Colonic mucosa (tissue), 4 donors: ENCODE measurements around the gene ADM2. TPM values are rescaled to one million over a fixed set of nuclear protein-coding genes. Genes with fewer than 3 reads are reported as not detected.

Source experiments
- DNase-seq: peaks from one replicate; pipeline ENCODE4 v3.0.0-alpha.2; 2020
- H3K27ac ChIP-seq: fragments of 200-600 bp; one replicate; pipeline ENCODE4 v1.8.0; 2021
- H3K27me3 ChIP-seq: fragments of 200-600 bp; one replicate; pipeline ENCODE4 v1.8.0; 2021
- H3K36me3 ChIP-seq: fragments of 200-600 bp; one replicate; pipeline ENCODE4 v1.8.0; 2021
- H3K4me1 ChIP-seq: fragments of 200-600 bp; one replicate; pipeline ENCODE4 v1.8.0; 2021; ENCODE audit warnings: mild to moderate bottlenecking
- H3K4me3 ChIP-seq: fragments of 200-600 bp; one replicate; pipeline ENCODE4 v1.8.0; 2021
- H3K9ac ChIP-seq, 2 donors: one replicate each; pipeline ENCODE4 v1.7.0; 2013; ENCODE audit warnings: control low read depth in 2 of 2, low read depth in 2 of 2, low read length in 2 of 2
- H3K9me3 ChIP-seq: fragments of 200-600 bp; one replicate; pipeline ENCODE4 v1.8.0; 2021
- CTCF ChIP-seq: fragments of 200-600 bp; IDR thresholded peaks from one replicate; pipeline ENCODE4 v1.8.0; 2022; ENCODE audit warnings: antibody characterized with exemption, mild to moderate bottlenecking
- intact Hi-C: fragments of 100-400 bp; cut with DNase I; formaldehyde crosslinking; loops from one replicate; pipeline ENCODE4 v1.14.1; 2022
- total RNA-seq, 2 donors: library from RNA; stranded (reverse); fragmentation: NEBNext Ultra II Directional in 1 of 2; extraction: Animal tissue kit (Norgen Biotek cat#: 25700) in 1 of 2; gene quantifications; one replicate each; pipeline ENCODE4 v1.2.1, GENCODE V29; 2021
- donor health status: healthy.
- donor health status: DM: no; HTN: no; CAD: no.
- donor health status: DM: no; HTN: no; CAD: no.

ADM2 gene
- total RNA-seq, 2 donors from 2014 or later, result 4.4 to 5.1 TPM

DNA sequence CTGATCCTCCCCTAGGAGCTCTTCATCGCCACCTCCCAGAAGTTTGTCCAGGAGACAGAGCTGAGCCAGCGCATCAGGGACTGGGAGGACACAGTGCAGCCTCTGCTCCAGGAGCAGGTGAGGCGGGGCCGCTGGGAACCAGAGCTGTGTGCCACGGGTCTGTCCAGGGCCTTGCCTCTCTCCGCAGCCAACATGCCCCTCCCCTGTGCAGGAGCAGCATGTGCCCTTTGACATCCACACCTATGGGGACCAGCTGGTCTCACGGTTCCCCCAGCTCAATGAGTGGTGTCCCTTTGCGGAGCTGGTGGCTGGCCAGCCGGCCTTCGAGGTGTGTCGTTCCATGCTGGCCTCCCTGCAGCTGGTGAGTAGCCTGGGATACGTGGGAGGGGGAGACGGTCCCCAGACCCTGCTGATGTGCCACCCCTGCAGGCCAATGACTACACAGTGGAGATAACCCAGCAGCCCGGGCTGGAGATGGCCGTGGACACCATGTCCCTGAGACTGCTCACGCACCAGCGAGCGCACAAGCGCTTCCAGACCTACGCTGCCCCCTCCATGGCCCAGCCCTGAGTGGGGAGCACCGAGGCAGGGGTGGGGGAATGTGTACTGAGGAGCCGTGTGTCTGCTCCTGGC is 41.6 kb downstream of the ADM2 start:
- Histone ChIP-seq H3K4me1 (peaks cover 10% of the 10 kb centered on the region), H3K27me3 (no peaks in the 10 kb centered on the region), H3K36me3 (peaks cover 15% of the 10 kb centered on the region), H3K9ac (no peak overlapping the region), H3K9me3 (no peaks in the 10 kb centered on the region), H3K4me3 (no peak overlapping the region), H3K27ac (no peak overlapping the region)
- no peak for TF ChIP-seq CTCF
- intact Hi-C loops, result loop anchor here (5.0 kb wide), 1 partner anchor 39 kb away; the partner anchor contains the start of gene SYCE3
- DNase-seq, result no peak

- peaks cover 10% of the 10 kb centered on the region for H3K4me1 ChIP-seq
- intact Hi-C loops, result loop anchor here (5.0 kb wide), 1 partner anchor 39 kb away; the partner anchor contains the start of gene SYCE3
- no peak for TF ChIP-seq CTCF
- H3K4me3 ChIP-seq, result no peak overlapping the region
- H3K9ac ChIP-seq, result peak overlapping the region in 1 of 2 donors; percentile 86
- H3K36me3 ChIP-seq, result peaks cover 10% of the 10 kb centered on the region
- DNase-seq, result no peak
- no peaks in the 10 kb centered on the region for H3K9me3 ChIP-seq
- no peaks in the 10 kb centered on the region for H3K27me3 ChIP-seq
- H3K27ac ChIP-seq, result peak overlapping the region; percentile 100
These were observed 42.1 kb downstream of the ADM2 start for GRCh38 chr22:50523458-50523805.

DNA sequence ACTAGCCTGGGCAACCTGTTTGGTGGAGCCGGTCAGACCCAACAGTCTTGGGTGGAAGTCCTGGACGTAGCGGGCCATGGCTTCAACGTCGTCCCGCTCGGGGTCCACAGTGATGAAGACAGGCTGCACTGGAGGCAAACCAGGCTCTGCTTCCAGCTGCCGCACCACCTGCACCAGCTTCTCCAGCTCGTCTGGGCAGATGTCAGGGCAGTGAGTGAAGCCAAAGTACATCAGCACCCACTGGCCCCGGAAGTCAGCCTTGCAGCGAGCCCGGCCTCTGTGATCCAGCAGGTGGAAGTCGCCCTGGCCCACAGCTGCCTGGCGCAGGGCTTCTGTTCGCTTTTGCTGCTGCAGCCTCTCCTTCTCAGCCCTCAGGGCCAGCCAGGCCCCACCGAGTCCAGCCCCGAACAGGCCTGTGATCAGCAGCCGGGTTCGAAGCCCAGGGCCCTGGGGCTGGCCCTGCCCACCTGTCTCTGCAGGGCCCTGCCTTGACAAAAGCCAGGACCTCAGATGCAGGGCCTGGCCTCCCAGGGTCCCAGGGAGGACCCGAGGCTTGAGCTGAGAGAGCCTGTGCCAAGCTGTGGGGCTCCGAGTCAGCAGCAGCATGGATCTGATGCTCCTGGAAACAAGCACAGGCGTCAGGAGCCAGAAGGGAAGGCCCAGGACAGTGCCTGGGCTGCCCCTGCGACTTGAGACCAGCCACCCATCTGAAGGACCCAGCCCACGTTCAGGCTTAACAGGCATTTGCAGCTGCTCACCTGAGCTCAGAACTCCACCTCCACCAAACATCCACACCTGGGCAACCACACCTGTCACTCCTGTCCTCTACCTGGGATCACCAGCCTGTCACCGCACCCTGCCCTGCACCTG is 42.7 kb downstream of the ADM2 start:
- H3K9ac ChIP-seq, result peak overlapping the region; percentile 86
- H3K36me3 ChIP-seq, result peaks cover 10% of the 10 kb centered on the region
- TF ChIP-seq CTCF, result no peak
- H3K4me3 ChIP-seq, result peak overlapping the region; percentile 85
- no peaks in the 10 kb centered on the region for H3K27me3 ChIP-seq
- intact Hi-C loops, result loop anchor here (5.0 kb wide), 1 partner anchor 38 kb away; the partner anchor contains the start of gene SYCE3
- peak overlapping the region; percentile 100 for H3K27ac ChIP-seq
- peaks cover 12% of the 10 kb centered on the region for H3K4me1 ChIP-seq
- peak; percentile 67 for DNase-seq
- no peaks in the 10 kb centered on the region for H3K9me3 ChIP-seq

DNA sequence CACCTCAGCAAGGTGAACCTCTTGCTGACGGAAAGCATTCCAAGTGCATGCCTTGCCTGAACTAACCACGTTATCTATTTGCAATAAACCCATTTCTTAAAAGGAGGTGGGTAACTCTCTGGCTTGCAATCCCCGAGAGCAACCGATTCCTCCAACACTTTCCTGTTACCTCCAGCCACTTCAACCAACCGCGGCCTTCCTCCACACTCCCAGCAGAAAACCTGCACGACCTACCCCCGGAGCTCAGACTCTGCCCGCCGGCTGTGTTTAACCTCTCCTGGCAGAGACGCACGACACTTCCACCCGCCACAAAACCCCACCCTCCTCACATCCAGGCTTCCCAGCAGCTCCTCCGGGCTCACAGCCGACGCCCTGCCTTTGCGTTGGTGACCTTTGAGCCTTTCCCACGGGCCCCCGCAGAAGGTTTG is 43.3 kb downstream of the ADM2 start:
- H3K9ac ChIP-seq, result peak overlapping the region; percentile 86
- intact Hi-C loops, result loop anchor here (5.0 kb wide), 1 partner anchor 38 kb away; the partner anchor contains the start of gene SYCE3
- H3K4me3 ChIP-seq, result peak overlapping the region; percentile 85
- peak overlapping the region; percentile 100 for H3K27ac ChIP-seq
- peak; percentile 83 for DNase-seq
- no peak for TF ChIP-seq CTCF
- H3K9me3 ChIP-seq, result no peaks in the 10 kb centered on the region
- peaks cover 10% of the 10 kb centered on the region for H3K36me3 ChIP-seq
- H3K4me1 ChIP-seq, result peaks cover 16% of the 10 kb centered on the region
- H3K27me3 ChIP-seq, result no peaks in the 10 kb centered on the region

- Histone ChIP-seq H3K4me1 (peaks cover 16% of the 10 kb centered on the region), H3K4me3 (peak within 1 kb of the TSS; percentile 85), H3K9ac (peak within 1 kb of the TSS; percentile 86), H3K36me3 (peaks cover 10% of the 10 kb centered on the region), H3K9me3 (no peaks in the 10 kb centered on the region), H3K27me3 (no peaks in the 10 kb centered on the region), H3K27ac (peak within 1 kb of the TSS; percentile 100)
- intact Hi-C loops, result no loop called here
- DNase-seq, result peak; percentile 97
- TF ChIP-seq CTCF, result peak; percentile 34
These were observed 43.9 kb downstream of the ADM2 start, which contains the start of gene SCO2 for GRCh38 chr22:50525104-50525857. Gene SCO2 (minus strand): TSS chr22:50525598. CDS start chr22:50524411, 1,187 bp downstream.
